AG08396 (cell line): Measurements from ENCODE around the gene SYTL1.
A peak's percentile ranks its signal among the peaks of the same experiment; 100 is the strongest.

ENCODE experiments used
- DNase-seq: peaks from one replicate; pipeline ENCODE4 v3.0.0; 2012; ENCODE audit warnings: low spot score, mixed read lengths

The SYTL1 gene, protein sequence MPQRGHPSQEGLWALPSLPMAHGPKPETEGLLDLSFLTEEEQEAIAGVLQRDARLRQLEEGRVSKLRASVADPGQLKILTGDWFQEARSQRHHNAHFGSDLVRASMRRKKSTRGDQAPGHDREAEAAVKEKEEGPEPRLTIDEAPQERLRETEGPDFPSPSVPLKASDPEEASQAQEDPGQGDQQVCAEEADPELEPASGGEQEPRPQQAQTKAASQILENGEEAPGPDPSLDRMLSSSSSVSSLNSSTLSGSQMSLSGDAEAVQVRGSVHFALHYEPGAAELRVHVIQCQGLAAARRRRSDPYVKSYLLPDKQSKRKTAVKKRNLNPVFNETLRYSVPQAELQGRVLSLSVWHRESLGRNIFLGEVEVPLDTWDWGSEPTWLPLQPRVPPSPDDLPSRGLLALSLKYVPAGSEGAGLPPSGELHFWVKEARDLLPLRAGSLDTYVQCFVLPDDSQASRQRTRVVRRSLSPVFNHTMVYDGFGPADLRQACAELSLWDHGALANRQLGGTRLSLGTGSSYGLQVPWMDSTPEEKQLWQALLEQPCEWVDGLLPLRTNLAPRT

DNA sequence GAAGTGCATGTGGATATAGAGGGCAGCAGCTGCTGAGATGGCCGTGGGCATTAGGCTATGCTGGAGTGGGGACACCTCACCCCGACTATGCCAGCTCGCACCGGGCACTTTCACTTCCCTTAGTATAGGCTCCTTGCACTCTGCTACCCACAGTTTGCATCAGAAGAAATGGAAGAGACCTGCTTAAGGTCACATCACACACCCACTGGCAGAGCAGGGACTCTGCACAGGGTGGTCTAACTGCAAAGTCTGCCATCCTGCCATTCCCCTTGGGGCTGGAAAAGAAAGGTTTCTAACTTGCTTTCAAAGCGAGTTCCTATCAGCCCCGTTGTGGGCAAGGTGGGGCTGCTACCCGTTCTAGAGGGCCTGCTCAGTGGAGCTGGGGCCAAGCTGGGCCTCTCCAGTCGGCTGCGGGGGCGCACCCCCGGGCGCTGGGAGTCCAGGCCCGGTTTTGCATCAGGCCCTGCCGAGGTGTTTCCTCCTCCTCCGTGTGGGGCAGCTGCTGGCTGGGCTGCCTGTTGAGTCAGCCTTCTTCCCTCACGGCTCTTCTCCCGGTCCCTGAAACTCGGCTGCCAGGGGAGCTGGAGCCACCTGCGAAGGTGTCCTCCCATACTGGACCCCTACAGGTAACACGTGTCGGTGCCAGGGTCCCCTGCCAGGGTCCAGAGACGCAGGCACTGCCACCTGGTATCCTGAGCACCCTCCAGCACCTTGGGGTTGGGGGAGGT is at the start of gene SYTL1:
Gene SYTL1 (plus strand): TSS at position 498 of the 728 bp plus-strand sequence. CDS start 3,313 bp downstream, outside the sequence.
- DNase-seq: peak; percentile 87

DNA sequence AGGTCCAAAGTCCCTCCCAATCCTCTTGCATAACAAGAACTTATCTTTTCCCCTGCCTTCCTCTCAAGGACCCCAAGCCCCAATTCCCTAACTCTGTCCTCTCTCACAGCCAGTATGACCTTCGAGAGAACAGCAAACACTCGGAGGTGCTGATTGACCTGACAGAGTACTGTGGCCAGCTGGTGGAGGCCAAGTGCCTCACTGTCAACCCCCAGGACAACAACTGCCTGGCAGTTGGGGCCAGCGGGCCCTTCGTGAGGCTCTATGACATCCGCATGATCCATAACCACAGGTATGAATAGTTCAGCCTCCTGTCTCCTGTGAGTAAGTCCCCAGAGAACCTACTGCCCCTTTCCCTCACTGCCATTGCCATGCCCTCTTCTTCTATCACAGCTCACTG is 49.7 kb upstream of the SYTL1 start:
- peak; percentile 75 for DNase-seq

DNA sequence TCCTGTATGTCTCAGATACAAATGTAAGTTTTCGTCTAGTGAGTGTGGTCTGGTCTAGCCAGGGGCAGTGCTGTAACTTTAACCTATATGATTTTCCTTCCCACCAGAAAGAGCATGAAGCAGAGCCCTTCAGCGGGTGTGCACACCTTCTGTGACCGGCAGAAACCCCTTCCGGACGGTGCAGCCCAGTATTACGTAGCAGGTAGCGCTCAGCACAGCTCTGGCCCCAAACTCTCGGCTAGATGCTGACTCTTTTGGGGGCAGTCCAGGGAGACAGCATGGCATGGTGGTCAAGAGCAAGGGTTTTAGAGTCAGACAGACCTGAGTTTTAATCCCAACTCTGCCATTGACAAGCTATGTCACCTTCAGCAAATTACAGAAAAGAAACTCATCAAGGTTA is 47.9 kb upstream of the SYTL1 start:
- no peak for DNase-seq

DNA sequence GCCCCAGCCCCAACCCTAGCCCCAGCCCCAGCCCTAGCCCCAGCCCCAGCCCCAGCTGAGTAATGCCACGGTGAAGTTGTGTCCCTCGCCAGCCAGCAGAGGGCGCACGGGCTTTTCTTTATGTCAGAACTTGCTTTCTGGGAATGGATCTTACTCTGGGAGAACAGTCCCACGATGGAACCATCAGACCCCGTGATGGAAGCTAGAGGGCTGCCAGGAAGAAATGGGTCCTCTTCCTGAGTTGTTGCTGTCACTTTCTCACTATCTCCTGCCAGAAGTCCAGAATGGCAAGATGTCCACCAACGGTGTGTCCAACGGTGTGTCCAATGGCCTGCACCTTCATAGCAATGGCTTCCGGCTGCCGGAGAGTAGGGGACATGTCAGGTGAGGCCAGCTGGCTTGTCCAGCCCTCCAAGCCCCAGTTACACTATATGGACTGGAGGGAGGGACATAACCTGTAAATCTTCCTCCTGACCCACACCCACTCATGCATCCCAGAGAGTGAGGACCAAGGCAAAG is 45.0 kb upstream of the SYTL1 start:
- DNase-seq: peak; percentile 80

DNA sequence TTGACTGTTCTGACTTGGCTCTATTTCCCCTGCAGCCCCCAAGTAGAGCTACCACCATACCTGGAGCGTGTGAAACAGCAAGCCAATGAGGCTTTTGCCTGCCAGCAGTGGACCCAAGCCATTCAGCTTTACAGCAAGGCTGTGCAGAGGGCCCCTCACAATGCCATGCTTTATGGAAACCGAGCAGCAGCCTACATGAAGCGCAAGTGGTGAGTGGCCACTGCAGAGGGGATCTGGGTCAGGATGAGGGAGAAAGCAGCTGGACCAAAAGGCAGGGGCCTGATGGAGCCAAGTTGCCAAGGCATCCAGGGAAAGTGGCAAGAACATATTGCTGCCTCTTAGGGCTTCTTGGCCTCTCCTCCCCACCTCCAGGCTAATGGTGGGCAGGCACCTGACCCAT is 43.9 kb upstream of the SYTL1 start:
- DNase-seq: no peak

DNA sequence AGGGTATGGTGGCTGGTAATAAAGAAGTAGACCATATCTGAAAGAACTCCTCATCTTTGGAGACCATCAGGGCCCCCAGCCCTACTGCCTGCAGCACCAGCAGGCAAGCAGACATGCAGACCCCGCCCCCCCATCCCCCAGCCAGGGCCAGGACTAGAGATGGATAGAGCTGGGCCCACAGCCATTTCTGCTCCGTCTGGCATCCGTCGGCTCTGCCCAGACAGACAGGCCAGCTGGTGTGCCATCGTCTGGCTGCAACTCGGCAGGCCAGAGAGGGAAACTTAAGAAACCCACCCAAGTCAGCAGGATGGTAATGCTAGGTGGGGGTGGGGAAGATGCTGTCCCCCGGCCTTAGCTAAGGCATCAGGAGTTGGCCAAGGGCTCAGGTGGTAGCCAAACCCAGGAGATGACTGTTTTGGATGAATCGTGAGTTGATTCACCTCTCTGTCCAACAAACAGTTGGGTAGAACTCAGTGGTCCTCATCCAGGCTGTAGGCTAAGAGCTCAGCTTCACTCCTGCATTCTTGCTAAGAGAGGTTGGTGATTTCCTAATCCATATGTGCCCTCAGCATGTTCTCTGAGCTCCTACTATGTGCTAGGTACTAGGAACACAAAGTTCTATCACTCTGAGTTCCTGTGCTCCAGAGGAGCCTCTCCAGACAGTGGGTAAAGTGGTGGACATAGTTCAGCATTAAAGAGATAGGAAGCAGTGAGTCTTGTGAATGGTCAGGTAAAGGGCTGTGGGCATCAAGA is 43.0 kb upstream of the SYTL1 start:
- no peak for DNase-seq

DNA sequence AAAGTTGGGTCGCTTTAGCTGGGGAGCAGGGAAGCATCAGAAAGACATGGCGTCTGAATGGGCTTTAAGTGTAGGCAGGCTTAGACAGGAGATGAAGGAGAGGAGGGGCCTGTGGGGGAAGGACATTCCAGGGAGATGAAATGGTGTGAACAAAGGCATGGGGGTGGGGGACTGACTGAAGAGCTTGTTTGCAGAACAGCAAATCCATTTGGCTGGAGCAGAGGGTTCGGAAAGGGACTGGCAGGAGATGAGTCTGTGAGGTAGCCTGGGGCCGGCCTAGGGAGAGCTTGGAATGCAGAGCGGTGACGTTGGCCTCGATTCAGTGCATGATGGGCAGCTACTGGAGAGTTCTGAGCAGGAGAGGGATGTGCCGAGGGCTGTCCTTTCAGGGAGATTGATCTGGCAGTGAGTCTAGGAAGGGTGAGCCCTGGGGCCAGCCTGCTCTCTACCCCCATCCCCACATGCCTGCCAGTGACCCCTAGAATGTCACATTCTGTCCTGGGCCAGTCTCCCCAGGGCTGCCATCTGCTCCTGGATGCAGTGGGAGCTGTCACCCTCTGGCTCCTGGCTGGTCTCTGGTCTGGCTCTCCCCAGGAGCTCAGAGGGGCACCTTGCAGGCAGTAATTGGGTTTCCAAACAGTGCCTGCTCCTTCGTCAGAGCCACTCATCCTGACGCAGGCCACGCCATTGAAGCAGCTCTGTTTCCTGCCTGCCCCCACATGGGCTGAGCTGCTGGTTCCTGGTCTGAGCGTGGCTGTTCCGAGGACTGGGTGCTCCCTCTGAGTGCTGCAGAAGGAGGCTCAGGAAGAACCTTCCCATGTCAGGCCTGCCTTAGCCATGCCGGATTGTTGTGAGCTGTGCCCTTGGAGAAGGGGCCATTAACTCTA is 42.2 kb upstream of the SYTL1 start:
- DNase-seq: peak; percentile 94

DNA sequence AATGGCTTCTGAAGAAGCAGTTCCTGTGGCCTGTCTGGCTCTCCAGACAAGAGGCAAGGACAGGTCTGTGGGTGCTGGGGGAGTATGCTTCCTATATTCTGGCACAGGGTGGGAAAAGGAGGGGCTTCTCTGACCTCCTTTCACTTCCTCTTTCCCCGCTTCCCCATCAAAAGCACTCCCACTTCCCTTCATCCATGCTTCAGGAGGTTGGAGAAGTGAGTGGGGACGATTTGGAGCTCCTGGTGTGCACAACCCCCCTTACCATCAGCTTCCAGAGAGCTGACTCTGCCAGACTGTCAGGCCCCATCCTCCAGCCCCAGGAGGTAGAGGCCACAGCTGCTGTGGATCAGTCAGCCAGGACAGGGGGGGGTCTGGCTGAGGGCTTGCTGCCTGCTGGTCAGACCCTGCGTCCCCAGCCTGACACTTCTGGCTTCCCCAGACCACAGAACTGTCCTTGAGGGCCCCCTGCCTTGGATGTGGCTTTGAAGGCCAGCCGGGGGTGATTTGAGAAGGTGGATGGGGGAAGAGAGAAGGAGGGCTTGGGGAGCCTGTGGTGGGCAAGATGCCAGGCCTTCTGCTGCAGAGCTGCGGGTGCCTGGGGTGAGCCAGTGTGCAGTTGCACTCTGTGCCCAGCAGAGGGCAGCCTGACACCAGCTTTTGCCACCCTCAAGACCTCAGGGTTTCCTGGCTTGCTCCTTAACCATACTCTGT is 41.3 kb upstream of the SYTL1 start:
- peak; percentile 89 for DNase-seq

DNA sequence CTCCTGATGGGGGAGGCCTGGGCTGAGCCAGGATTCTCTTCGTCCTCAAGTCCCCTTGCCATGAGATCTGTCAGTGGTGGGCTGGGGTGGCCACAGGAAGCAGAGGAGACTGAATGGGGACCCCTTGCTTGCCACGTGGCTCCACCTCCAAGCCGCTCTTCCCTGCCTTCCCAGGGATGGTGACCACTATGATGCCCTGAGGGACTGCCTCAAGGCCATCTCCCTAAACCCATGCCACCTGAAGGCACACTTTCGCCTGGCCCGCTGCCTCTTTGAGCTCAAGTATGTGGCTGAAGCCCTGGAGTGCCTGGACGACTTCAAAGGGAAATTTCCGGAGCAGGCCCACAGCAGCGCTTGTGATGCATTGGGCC is 40.8 kb upstream of the SYTL1 start:
- DNase-seq: no peak

DNA sequence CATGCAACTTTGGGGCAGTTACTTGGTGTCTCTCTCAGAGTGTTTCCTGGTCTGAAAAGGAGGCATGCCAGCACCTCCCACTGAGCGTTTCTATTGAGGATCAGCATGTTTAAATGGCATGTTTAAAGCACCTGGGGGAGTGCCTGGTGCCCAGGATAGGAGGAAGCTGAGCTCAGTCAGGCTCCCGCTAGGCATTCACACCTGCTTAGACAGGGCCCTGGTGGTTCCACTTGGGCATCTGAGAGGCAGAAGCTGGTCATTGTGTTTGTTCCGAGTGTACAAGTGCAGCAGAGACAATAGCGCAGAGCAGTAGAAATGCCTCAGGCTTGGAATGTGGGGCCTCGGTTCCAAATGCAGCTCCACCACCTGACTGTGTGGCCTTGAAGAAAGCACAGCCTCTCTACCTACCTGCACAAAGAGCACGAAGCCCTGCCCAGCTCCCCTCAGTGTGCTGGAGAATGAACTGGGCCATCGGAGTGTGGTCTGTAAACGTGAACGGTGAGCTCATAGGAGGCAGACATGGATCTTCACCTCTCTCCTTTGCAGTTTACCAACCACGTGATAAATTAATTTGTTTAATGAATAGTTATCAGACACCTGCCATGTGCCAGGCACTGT is 40.1 kb upstream of the SYTL1 start:
- no peak for DNase-seq

DNA sequence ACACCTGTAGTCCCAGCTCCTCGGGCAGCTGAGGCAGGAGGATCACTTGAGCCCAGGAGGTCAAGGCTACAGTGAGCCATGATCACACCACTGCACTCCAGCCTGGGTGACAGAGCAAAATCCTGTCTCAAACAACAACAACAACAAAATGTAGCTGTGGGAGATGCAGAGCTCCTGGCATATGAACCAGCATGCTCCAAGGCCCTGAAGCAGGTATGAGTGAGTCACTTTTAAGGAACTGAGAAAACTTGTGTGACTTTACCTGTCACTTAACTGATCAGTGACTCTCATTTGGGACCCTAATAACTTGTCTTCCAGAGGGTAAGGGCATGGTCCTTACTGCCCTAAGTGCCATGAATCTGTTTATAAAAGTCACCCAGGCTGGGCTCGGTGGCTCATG is 39.2 kb upstream of the SYTL1 start:
- DNase-seq: no peak

DNA sequence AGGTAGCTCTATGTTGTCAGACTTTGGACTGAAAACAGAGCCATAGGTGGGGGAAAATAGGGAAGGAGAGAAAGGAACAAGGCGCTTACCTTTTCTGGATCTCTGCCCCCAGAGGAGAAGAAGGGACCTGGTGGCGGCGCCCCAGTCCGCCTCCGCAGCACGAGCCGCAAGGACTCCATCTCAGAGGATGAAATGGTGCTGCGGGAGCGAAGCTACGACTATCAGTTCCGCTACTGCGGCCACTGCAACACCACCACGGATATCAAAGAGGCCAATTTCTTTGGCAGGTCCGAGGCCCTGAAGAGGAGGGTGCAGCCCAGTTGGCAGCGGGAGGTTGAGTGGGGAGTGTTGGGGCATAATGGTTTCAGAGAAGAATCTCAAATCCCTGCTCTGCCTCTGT is 38.3 kb upstream of the SYTL1 start:
- DNase-seq: no peak

DNA sequence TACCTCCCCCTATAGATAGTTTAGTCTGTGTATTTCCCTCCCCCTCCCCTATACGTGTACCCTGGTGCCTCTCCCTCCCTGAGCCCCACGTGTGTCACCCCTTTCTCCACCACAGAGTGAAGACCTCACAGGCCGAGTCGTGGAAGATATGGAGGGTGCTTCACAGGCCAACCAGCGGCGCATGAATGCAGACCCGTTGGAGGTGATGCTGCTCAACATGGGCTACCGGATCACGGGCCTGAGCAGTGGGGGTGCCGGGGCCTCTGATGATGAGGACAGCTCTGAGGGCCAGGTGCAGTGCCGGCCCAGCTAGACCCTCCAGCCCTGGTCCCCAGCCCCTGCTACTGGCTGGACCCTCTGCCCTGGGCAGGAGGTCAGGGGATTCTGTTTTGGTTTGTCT is 35.8 kb upstream of the SYTL1 start:
- no peak for DNase-seq

DNA sequence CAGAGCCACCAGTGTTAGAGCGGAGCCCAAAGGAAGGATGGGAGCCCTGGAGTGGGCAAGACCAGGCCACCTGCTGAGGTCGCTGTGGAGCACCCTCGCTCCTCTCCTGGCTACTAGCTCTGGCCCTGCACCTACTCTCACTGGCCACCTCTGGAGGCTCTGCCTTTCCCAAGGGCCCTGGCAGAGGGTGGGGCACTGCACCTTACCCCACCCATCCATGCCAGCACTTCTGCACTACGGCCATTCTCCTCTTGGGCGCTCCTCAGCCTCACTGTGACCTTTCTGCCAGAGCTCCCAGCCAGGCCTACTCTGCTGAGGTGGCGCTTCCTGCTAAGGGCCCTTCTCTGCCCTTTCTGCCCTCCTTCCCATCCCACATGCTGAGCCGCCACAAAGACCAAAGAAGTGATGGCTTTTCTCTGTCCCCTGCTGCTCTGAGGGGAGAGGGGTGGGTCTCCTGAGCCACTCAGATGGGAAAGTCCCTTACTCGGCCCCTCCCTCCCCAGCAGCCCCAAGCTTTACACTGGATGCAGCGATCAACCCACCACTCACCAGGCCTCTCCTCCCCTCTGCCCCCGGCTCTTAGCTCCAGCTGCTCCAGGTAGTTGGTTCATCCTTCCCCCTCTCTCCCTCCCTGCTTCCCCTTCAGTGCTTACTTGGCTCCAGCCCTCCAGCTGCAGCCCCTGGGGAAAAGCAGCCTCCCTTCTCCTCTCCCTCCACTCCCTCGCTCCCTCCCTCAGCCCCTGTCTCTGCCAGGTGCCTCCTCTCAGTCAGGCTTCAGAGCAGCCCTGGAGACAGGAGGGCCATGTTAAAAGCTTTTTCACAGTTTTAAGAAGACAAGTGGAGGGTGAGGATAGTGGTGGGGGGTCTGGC is 34.7 kb upstream of the SYTL1 start:
- DNase-seq: no peak

DNA sequence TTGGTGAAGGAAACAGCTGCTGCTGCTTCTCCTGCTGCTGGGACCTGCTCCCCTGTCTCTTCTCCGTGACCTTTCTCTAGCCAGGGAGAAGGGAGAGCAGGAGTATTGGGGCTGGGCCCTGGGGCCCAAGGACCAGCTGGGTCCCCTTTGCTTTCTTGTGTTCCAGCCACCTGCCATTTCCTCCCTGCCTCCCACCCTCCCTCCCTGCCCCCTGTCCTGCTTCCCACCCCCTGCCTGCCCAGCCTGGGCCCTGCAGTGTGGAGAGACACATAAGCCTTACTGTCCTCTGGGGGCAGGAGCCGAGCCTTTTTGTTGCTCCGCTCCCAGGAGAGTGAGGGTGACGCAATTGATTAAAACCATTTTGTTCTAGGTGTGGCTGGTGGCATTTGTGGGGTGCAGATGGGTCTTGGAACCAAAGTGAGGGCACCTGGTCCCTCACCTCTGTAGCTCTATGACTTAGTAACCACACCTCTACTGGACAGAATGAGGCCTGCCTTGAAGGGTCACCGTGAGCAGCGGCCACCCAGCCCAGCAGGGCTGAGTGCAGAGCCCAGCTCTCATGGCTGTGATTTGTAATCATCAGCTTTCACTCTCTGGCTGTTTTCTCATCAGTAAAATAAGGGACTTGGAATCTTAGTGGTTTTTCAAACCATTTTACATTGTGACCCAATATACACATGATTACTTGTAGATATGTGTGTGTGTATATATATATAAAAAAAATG is 33.8 kb upstream of the SYTL1 start:
- DNase-seq: no peak

DNA sequence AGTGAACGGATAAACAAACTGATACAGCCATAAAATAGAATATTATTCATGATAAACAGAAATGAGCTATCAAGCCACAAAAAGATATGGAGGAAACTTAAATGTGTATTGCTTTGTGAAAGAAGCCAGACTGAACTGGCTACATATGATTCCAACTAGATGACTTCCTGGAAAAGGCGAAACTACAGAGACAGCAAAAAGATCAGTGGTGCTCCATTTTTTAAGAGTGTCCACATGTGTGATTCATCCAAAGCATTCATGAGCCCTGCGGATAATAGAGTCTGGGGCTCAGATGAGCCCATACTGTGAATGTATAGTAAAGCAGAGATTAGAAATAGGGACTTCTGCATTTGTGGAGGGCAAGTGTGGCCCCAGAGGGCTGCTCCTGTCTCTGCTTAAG is 27.7 kb upstream of the SYTL1 start:
- DNase-seq: no peak

DNA sequence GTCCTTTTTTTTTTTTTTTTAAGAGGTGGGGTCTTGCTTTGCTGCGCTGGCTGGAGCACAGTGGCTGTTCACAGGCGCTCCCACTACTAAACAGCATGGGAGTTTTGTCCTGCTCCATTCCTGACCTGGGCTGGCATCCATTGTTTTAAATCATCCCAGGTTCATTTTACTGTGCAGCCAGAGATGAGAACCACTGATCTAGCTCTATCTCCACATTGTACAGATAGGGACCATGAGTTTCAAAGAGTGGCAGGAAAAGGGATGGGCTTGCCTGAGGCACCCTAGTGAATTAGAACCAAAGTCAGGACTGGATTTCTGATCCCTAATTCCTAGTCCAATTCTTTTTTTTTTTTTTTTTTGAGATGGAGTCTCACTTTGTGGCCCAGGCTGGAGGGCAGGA is 27.1 kb upstream of the SYTL1 start:
- no peak for DNase-seq

DNA sequence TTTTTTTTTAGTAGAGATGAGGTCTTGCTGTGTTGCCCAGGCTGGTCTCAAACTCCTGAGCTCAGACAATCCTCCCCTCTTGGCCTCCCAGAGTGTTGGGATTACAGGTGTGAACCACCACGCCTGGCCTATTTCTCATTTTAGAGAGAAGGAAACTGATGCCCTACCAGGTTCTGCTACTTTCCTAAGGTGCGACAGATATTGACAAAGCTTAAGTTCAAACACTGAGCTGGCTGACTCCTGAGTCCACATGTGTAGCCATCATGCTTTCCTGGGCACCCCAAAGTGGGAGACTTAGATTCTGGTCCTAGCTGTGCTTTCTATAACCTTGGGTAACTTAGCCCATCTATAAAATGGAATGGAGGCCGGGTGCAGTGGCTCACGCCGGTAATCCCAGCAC is 25.0 kb upstream of the SYTL1 start:
- DNase-seq: no peak

DNA sequence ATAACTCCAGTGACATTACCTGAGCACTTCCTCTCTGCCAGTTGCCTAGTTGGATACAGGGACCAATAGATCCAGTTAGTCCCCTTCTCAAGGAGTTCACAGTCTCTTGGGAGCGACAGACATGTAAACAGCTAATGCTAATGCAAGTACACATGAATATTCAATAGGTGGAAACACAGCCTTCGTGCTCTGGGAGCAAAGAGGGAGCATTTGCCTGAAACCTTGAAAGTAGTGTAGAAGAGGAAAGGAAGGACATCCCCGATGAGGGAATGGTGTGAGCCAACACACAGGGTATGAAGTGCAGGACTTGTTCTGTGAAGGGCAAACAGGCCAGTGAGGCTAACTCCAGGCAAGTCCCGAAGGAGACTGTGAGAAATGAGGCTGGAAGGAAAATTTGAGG is 23.7 kb upstream of the SYTL1 start:
- DNase-seq: no peak
